ENCODE measurements around the gene NGF. TPM values are rescaled to one million over a fixed set of nuclear protein-coding genes. Genes with fewer than 3 reads are reported as not detected.

NGF gene
- total RNA-seq, 1 donor from 2014 or later: 0.83 TPM

DNA sequence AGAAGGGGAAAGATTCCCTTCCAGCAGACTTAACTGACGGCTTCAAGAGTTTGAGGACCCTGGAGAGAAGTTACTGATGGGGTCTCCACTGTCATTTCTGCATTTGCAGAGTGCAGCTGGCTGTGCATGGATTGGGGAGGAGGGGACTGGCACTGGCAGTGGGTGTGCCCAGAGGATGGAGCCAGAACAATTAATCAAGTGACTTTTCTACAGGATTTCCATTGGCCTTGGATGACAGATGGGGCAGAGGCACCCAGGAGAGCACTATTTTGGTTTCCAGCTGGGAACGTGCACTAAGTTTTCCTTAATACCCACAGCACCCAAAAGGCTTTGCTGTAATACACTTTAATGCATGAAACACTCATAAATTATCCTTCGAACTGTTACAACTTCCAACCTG, 1.3 kb downstream of the NGF start:
- Mint-ChIP-seq H3K4me3 (ENCODE audit: unreplicated experiment) (peak overlapping the region; percentile 72), H3K27ac (ENCODE audit: unreplicated experiment) (peak overlapping the region; percentile 43), H3K36me3 (ENCODE audit: unreplicated experiment) (no peaks in the 10 kb centered on the region), H3K27me3 (ENCODE audit: unreplicated experiment) (peaks cover 5% of the 10 kb centered on the region), H3K4me1 (ENCODE audit: low read depth, unreplicated experiment) (peaks cover 15% of the 10 kb centered on the region), H3K9me3 (ENCODE audit: unreplicated experiment) (peaks cover 2% of the 10 kb centered on the region)
- TF ChIP-seq, protein P1, sequence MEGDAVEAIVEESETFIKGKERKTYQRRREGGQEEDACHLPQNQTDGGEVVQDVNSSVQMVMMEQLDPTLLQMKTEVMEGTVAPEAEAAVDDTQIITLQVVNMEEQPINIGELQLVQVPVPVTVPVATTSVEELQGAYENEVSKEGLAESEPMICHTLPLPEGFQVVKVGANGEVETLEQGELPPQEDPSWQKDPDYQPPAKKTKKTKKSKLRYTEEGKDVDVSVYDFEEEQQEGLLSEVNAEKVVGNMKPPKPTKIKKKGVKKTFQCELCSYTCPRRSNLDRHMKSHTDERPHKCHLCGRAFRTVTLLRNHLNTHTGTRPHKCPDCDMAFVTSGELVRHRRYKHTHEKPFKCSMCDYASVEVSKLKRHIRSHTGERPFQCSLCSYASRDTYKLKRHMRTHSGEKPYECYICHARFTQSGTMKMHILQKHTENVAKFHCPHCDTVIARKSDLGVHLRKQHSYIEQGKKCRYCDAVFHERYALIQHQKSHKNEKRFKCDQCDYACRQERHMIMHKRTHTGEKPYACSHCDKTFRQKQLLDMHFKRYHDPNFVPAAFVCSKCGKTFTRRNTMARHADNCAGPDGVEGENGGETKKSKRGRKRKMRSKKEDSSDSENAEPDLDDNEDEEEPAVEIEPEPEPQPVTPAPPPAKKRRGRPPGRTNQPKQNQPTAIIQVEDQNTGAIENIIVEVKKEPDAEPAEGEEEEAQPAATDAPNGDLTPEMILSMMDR (IDR thresholded peaks at IDR 0.05; ENCODE audit: partially characterized antibody, unreplicated experiment): no peak
- DNase-seq: no peak

DNA sequence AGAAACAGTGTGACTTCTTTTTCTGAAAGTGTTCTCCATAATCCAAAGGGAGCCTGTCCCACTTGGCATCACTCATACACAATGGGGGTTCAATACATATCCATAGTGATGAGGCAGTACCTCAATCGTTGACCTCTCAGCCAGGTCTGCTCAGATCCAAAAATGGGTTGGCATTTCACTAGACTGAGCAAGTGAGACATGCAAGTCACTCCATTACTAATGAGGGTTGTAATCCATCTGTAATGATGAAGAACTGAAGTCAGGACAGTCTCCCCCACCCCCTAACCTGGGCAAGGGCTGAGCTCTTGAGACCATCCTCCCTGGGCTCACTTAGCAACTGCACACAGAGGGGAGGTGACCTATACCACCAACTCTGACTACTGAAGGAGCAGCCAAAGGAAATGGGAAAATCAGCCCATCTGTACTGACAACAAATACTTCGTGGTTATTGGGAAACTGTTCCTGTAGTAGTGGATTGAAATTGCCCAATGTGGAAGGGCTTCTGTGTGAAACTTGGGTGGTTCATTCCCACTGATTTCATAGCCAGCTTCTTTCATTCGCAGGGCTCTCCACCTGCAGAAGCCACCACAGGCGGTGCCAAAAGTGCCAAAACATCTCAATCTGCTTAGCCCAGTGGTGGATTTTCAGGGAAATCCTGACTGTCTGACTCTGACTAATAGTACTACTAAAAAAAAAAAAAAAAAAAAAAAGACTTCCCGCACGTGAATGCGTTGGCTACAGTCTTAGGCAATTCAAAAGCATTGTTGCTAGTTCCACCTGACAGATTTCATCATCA, 5.0 kb downstream of the NGF start:
- no peak for DNase-seq
- Mint-ChIP-seq H3K36me3 (ENCODE audit: unreplicated experiment) (no peaks in the 10 kb centered on the region), H3K4me1 (ENCODE audit: low read depth, unreplicated experiment) (peaks cover 6% of the 10 kb centered on the region), H3K4me3 (ENCODE audit: unreplicated experiment) (no peak overlapping the region), H3K9me3 (ENCODE audit: unreplicated experiment) (no peaks in the 10 kb centered on the region), H3K27me3 (ENCODE audit: unreplicated experiment) (peaks cover 2% of the 10 kb centered on the region), H3K27ac (ENCODE audit: unreplicated experiment) (no peak overlapping the region)
- TF ChIP-seq, protein P1 (IDR thresholded peaks at IDR 0.05; ENCODE audit: partially characterized antibody, unreplicated experiment): no peak

DNA sequence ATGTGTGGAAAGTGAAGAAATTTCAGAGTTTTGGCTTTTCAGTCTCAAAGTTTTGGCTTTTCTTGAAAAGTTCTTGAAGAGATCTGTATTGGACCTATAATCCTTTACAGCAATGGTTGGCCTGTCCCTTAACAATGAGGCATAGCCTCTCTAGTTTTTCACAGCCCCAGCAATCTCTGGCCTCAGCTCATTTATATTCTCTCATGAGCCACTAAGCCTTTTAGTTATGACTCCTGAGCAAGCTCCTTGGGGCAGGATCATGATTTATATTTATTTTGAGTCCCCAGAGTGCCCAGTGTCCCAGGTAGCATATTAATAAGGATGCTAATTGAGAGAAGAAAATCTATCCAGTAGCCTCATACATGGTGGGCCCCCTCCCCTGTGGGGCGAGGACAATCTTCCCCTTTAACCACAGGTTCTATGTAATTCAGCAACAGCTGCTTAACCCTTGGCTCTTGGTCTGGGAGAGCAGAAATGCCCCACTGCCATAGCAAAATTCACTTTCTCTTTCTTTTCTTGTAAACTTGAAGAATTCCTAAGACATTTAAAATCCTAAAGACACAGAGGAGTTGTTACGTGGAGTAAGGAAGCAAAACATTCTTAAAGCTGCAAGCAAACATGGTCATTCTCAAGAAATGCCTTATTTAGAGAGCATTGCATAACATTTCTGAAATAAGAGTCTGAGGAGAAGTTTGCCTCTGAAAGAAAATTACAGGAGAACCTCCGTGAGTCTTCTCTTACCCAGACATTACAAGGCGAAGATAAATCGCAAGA, 6.3 kb downstream of the NGF start:
- Mint-ChIP-seq H3K4me1 (ENCODE audit: low read depth, unreplicated experiment) (peaks cover 6% of the 10 kb centered on the region), H3K9me3 (ENCODE audit: unreplicated experiment) (no peaks in the 10 kb centered on the region)
- TF ChIP-seq, protein P1 (IDR thresholded peaks at IDR 0.05; ENCODE audit: partially characterized antibody, unreplicated experiment): no peak

DNA sequence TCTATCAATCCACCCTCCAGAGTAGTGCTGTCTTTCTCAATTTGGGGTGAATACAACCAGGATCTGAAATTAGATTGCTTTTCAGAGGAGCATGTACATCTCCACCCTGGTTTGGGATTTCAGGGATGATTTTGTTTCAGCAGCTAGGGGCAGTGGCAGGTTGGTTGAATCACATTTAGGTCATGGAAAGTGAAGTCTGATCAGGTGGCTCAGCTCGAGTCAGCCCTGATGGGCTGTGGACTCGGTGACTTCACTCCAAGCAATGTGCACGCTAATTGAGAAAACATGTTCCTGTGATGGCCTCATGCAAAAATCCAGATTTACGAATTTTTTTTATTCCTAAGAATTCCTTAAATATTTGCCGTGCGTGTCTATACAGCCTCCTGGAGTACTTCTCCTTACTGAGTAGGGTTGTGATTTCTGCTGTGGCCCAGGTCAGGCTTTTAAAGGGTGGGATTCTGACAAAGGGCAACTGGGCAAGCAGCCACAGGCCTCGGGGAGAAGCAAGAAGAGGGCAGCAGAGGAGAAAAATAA, 7.5 kb downstream of the NGF start:
- Mint-ChIP-seq H3K9me3 (ENCODE audit: unreplicated experiment) (no peaks in the 10 kb centered on the region), H3K4me1 (ENCODE audit: low read depth, unreplicated experiment) (no peaks in the 10 kb centered on the region), H3K4me3 (ENCODE audit: unreplicated experiment) (no peak overlapping the region), H3K36me3 (ENCODE audit: unreplicated experiment) (no peaks in the 10 kb centered on the region), H3K27ac (ENCODE audit: unreplicated experiment) (no peak overlapping the region), H3K27me3 (ENCODE audit: unreplicated experiment) (peaks cover 1% of the 10 kb centered on the region)
- TF ChIP-seq, protein P1 (IDR thresholded peaks at IDR 0.05; ENCODE audit: partially characterized antibody, unreplicated experiment): no peak
- no peak for DNase-seq

More for the DNA sequence above, 6.3 kb downstream of the NGF start:
- peaks cover 4% of the 10 kb centered on the region for H3K27me3 Mint-ChIP-seq (ENCODE audit: unreplicated experiment)
- H3K4me3 Mint-ChIP-seq (ENCODE audit: unreplicated experiment): no peak overlapping the region
- H3K27ac Mint-ChIP-seq (ENCODE audit: unreplicated experiment): no peak overlapping the region
- no peak for DNase-seq
- H3K36me3 Mint-ChIP-seq (ENCODE audit: unreplicated experiment): no peaks in the 10 kb centered on the region

All from glutamatergic neuron (in vitro differentiated cells).